Measurements from ENCODE around the gene IMMT. TPM values are rescaled to one million over a fixed set of nuclear protein-coding genes. Genes with fewer than 3 reads are reported as not detected.
A peak's percentile ranks its signal among the peaks of the same experiment; 100 is the strongest.
"Not testable (repeated sequence)": the region's sequence is repeated elsewhere in the genome, so short reads cannot be mapped to it uniquely, and the experiment has no call there.

The IMMT gene
- polyA plus RNA-seq, 1 donor (not counting 4 experiments of a cell fraction or from before 2014, with no cell fraction given) = 91.5 TPM

GRCh38 chr2:86201671-86202335 lies 6.5 kb upstream of the IMMT start:
- Histone ChIP-seq H3K4me2 (ENCODE audit: control insufficient read depth, extremely low read depth, insufficient read depth, low read depth, low read length) (no peak overlapping the region), H3K27ac (ENCODE audit: control insufficient read depth, insufficient read depth, low read length) (no peak overlapping the region), H3K36me3 (ENCODE audit: control insufficient read depth in 2 of 2, extremely low read depth in 1 of 2, insufficient read depth in 2 of 2, low read length in 2 of 2) (peaks cover 5% of the 10 kb centered on the region in 2 experiments), H3K9me1 (ENCODE audit: control insufficient read depth, extremely low read depth, insufficient read depth, low read length) (no peaks in the 10 kb centered on the region), H4K20me1 (ENCODE audit: control insufficient read depth, extremely low read depth, insufficient read depth, low read length) (no peaks in the 10 kb centered on the region), H3K79me2 (ENCODE audit: control insufficient read depth, insufficient read depth, low read length) (peaks cover 48% of the 10 kb centered on the region), H3K4me1 (ENCODE audit: control insufficient read depth, extremely low read depth, insufficient read depth, low read length) (no peaks in the 10 kb centered on the region), H3K27me3 (ENCODE audit: control insufficient read depth, extremely low read depth, insufficient read depth, low read length) (no peaks in the 10 kb centered on the region), H3K9me3 (ENCODE audit: control insufficient read depth, low read depth, low read length) (no peaks in the 10 kb centered on the region), H3K9ac (ENCODE audit: control insufficient read depth, extremely low read depth, insufficient read depth, low read length) (no peak overlapping the region), H2AFZ (ENCODE audit: control insufficient read depth, low read length) (no peak overlapping the region), H3K4me3 (ENCODE audit: control insufficient read depth in 2 of 3, extremely low read depth in 1 of 3, insufficient read depth in 2 of 3, low read depth in 1 of 3, low read length in 3 of 3) (no peak overlapping the region)
- no peak for FAIRE-seq
- TF ChIP-seq, protein P1, sequence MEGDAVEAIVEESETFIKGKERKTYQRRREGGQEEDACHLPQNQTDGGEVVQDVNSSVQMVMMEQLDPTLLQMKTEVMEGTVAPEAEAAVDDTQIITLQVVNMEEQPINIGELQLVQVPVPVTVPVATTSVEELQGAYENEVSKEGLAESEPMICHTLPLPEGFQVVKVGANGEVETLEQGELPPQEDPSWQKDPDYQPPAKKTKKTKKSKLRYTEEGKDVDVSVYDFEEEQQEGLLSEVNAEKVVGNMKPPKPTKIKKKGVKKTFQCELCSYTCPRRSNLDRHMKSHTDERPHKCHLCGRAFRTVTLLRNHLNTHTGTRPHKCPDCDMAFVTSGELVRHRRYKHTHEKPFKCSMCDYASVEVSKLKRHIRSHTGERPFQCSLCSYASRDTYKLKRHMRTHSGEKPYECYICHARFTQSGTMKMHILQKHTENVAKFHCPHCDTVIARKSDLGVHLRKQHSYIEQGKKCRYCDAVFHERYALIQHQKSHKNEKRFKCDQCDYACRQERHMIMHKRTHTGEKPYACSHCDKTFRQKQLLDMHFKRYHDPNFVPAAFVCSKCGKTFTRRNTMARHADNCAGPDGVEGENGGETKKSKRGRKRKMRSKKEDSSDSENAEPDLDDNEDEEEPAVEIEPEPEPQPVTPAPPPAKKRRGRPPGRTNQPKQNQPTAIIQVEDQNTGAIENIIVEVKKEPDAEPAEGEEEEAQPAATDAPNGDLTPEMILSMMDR (optimal IDR thresholded peaks at IDR 0.05 in 1 of 3, IDR thresholded peaks at IDR 0.05 in 1 of 3, conservative IDR thresholded peaks at IDR 0.05 in 1 of 3; ENCODE audit: extremely low read depth in 1 of 3, insufficient read depth in 2 of 3, low read length in 3 of 3) = peak in 1 of 3 experiments; percentile 19
- no peak for TF ChIP-seq EZH2 (IDR thresholded peaks at IDR 0.05; ENCODE audit: low read length)
- dilution Hi-C loops (cut with MboI; ENCODE audit: extremely low pct_ligation_motif_present, low sequenced_read_pairs) = no loop called here
- no peak for DNase-seq (ENCODE audit: low read depth, low spot score)

- H3K27me3 ChIP-seq (ENCODE audit: control insufficient read depth, extremely low read depth, insufficient read depth, low read length); H3K9ac ChIP-seq (ENCODE audit: control insufficient read depth, extremely low read depth, insufficient read depth, low read length); H4K20me1 ChIP-seq (ENCODE audit: control insufficient read depth, extremely low read depth, insufficient read depth, low read length); H2AFZ ChIP-seq (ENCODE audit: control insufficient read depth, low read length); H3K27ac ChIP-seq (ENCODE audit: control insufficient read depth, insufficient read depth, low read length); H3K4me1 ChIP-seq (ENCODE audit: control insufficient read depth, extremely low read depth, insufficient read depth, low read length); H3K9me1 ChIP-seq (ENCODE audit: control insufficient read depth, extremely low read depth, insufficient read depth, low read length); dilution Hi-C loops (cut with MboI; ENCODE audit: extremely low pct_ligation_motif_present, low sequenced_read_pairs); H3K9me3 ChIP-seq (ENCODE audit: control insufficient read depth, low read depth, low read length); H3K36me3 ChIP-seq (ENCODE audit: control insufficient read depth in 2 of 2, extremely low read depth in 1 of 2, insufficient read depth in 2 of 2, low read length in 2 of 2); FAIRE-seq; DNase-seq (ENCODE audit: low read depth, low spot score): not testable (repeated sequence)
- Histone ChIP-seq H3K4me2 (ENCODE audit: control insufficient read depth, extremely low read depth, insufficient read depth, low read depth, low read length) (peak overlapping the region; percentile 92), H3K4me3 (ENCODE audit: control insufficient read depth in 2 of 3, extremely low read depth in 1 of 3, insufficient read depth in 2 of 3, low read depth in 1 of 3, low read length in 3 of 3) (peak overlapping the region in 2 of 3 experiments; percentile 97 to 98), H3K79me2 (ENCODE audit: control insufficient read depth, insufficient read depth, low read length) (peaks cover 46% of the 10 kb centered on the region)
Measured at GRCh38 chr2:86200564-86200963, 5.3 kb upstream of the IMMT start.

- H3K4me1 ChIP-seq (ENCODE audit: control insufficient read depth, extremely low read depth, insufficient read depth, low read length) = peaks cover 5% of the 10 kb centered on the region
- H3K9ac ChIP-seq (ENCODE audit: control insufficient read depth, extremely low read depth, insufficient read depth, low read length) = peak overlapping the region; percentile 90
- peak overlapping the region; percentile 100 for H2AFZ ChIP-seq (ENCODE audit: control insufficient read depth, low read length)
- H3K36me3 ChIP-seq (ENCODE audit: control insufficient read depth in 2 of 2, extremely low read depth in 1 of 2, insufficient read depth in 2 of 2, low read length in 2 of 2) = no peaks in the 10 kb centered on the region
- no peaks in the 10 kb centered on the region for H3K9me1 ChIP-seq (ENCODE audit: control insufficient read depth, extremely low read depth, insufficient read depth, low read length)
- H3K9me3 ChIP-seq (ENCODE audit: control insufficient read depth, low read depth, low read length) = no peaks in the 10 kb centered on the region
- peak overlapping the region; percentile 92 for H3K4me2 ChIP-seq (ENCODE audit: control insufficient read depth, extremely low read depth, insufficient read depth, low read depth, low read length)
- peak overlapping the region; percentile 87 for H3K27ac ChIP-seq (ENCODE audit: control insufficient read depth, insufficient read depth, low read length)
- no peak for DNase-seq (ENCODE audit: low read depth, low spot score)
- no peaks in the 10 kb centered on the region for H4K20me1 ChIP-seq (ENCODE audit: control insufficient read depth, extremely low read depth, insufficient read depth, low read length)
- TF ChIP-seq EZH2 (IDR thresholded peaks at IDR 0.05; ENCODE audit: low read length) = no peak
- TF ChIP-seq, protein P1 (optimal IDR thresholded peaks at IDR 0.05 in 1 of 3, IDR thresholded peaks at IDR 0.05 in 1 of 3, conservative IDR thresholded peaks at IDR 0.05 in 1 of 3; ENCODE audit: extremely low read depth in 1 of 3, insufficient read depth in 2 of 3, low read length in 3 of 3) = no peak
- FAIRE-seq = no peak
- peaks cover 42% of the 10 kb centered on the region for H3K79me2 ChIP-seq (ENCODE audit: control insufficient read depth, insufficient read depth, low read length)
- peak overlapping the region; percentile 89 to 98 (median 97) for H3K4me3 ChIP-seq (ENCODE audit: control insufficient read depth in 2 of 3, extremely low read depth in 1 of 3, insufficient read depth in 2 of 3, low read depth in 1 of 3, low read length in 3 of 3)
- no peaks in the 10 kb centered on the region for H3K27me3 ChIP-seq (ENCODE audit: control insufficient read depth, extremely low read depth, insufficient read depth, low read length)
- dilution Hi-C loops (cut with MboI; ENCODE audit: extremely low pct_ligation_motif_present, low sequenced_read_pairs) = no loop called here
Measured at GRCh38 chr2:86199834-86200177, 4.5 kb upstream of the IMMT start.
